Mucosa of gallbladder (tissue), 1 donor: ENCODE results near the gene BCL11A. TPM values are rescaled to one million over a fixed set of nuclear protein-coding genes. Genes with fewer than 3 reads are reported as not detected.

Experiments
- DNase-seq: peaks from one replicate; pipeline ENCODE4 v3.0.0-alpha.2; 2020; ENCODE audit warnings: low spot score
- total RNA-seq: library from RNA; stranded (reverse); gene quantifications from one replicate; pipeline ENCODE4 v1.2.1, GENCODE V29; 2021
- donor health status: DM: no; HTN: no; CAD: no.

Gene BCL11A
- 21.3 TPM for total RNA-seq

- DNase-seq = peak; percentile 67
Observed at GRCh38 chr2:60553495-60554073, at the start of gene BCL11A. Gene BCL11A, minus strand, starts transcription at chr2:60553654. Its CDS starts 384 bp downstream, at chr2:60553270.

DNA sequence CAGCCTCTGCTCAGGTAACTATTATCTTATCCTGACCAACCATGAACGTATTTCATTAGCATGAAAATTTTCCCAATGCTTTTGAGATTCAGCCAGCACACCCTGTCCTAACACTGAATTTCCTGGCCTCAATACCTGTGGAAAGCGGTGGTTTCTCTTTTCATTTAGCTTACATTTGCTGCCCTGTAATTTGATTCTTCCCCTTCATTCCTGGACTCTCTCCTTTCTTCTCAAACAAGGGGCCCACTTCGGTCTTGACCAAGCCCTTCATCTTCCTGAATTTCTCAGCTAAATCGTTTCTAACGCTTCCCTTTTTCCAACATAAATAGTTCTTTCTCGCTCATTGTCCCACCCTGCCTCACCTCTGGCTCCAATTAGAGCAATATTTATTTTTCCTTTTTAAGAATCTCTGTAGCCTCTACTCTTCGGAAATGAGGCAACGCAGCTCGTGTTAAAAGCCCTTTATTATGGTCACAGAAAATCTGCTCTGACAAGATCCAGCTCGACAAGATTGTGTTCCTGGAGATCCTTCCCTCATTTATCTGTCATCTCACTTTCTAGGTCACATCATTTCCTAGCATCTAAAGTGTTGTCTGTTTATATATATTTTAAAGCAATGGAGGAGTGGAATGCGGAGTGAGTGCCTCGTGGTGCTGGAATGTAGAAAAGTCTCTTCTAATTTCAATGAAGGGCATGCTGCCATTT, 49.5 kb upstream of the BCL11A start:
- no peak for DNase-seq

DNA sequence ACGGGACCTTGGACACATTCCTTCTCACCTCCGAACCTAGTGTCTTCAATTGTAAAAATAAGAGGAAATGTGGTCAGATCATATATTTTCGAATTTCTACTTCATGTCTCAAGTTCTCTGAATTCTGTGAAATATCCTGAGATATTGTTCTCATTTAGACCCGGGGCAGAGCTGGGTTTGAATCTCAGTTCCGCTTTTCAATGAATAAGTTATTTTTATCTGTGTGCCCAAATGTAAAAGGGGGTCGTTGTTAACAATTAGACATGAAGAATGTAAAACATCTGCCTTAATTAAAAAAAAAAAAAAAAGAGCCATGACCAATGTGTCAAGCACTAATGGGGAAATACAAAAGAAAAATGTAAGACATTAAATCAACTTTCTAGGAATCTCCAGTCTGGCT, 48.9 kb upstream of the BCL11A start:
- DNase-seq = no peak

- DNase-seq = no peak
Observed at GRCh38 chr2:60598271-60598670, 44.8 kb upstream of the BCL11A start.

- DNase-seq = no peak
Observed at GRCh38 chr2:60597346-60597745, 43.9 kb upstream of the BCL11A start.

- DNase-seq = no peak
Observed at GRCh38 chr2:60596411-60596810, 43.0 kb upstream of the BCL11A start.

DNA sequence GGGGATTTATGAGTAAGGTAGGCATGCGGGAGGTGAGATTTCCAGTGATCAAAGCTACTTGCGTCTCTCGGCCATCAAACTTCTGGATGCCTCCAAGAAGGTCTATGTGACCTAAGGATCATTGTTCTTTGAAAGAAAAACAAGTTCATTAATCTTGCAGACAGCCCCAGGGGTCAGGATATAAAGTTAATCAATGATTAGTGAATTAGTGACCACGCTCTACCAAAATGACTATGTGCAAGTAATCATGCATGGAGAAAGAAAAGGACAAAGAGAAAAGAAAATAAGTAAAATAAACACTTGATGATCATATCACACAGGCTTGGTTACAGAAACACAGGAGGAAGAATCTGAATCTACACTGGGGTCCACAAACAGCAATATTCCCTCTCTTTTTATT, 42.5 kb upstream of the BCL11A start:
- no peak for DNase-seq

- DNase-seq = no peak
Observed at GRCh38 chr2:60589104-60589503, 35.6 kb upstream of the BCL11A start.

DNA sequence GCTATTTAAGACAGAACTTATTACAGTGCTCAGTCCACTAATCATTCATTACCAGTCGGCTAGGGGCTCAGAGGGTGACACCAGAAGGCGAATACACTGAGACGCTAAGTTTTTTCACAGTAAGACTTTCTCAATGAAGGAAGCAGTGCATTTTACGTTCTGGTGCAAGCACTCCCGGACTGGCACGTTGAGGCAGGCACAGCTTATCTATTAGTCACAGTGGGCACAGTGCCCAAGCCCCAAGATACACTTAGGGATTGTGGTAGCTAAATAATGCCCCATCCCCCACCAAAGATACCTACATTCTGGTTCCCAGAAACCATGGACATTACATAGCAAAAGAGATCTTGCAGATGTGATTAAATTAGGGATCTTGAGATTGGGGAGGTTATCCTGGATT, 32.6 kb upstream of the BCL11A start:
- no peak for DNase-seq

DNA sequence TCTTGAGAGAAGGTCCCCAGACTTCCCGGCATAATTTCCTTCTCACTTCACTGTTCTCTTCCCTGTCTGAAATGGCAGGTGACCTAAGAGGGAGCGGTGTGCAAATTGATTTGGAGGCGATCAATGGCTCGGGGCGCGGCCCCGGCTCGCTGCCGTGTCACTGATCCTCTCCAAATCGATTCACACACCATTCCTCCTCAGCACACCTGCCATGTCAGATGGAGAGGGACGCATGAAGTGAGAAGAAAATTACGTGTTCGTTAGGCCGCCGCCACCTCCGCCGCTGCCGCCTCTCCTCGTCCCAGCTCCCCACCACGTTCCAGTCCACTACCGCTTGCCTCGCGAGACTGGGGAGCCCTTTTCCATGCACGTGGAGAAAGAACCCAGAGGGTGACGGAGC, 31.8 kb upstream of the BCL11A start:
- peak; percentile 41 for DNase-seq

- DNase-seq = no peak
Observed at GRCh38 chr2:60583604-60584003, 30.1 kb upstream of the BCL11A start.

- DNase-seq = peak; percentile 65
Observed at GRCh38 chr2:60581433-60582282, 28.2 kb upstream of the BCL11A start.

GRCh38 chr2:60577682-60578283, 24.3 kb upstream of the BCL11A start:
- no peak for DNase-seq

DNA sequence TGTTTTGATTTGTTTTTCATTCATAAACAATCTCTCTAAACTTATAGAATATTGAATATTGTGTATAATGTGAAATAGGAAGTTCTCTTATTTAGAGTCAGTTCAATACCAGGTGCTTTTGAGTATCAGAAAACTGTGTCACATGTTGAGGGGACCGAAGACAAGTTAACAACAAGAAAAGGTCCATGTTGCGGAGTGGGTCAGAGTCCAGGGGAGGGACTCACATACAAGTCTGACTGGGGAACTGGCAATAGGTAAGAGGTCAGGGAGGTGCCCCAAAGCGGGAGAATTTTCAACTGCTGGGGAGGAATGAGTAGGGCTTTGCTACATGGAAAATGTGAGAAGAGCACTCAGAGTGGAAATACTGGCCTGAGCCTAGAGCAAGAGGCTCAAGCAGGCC, 19.8 kb upstream of the BCL11A start:
- DNase-seq = no peak

DNA sequence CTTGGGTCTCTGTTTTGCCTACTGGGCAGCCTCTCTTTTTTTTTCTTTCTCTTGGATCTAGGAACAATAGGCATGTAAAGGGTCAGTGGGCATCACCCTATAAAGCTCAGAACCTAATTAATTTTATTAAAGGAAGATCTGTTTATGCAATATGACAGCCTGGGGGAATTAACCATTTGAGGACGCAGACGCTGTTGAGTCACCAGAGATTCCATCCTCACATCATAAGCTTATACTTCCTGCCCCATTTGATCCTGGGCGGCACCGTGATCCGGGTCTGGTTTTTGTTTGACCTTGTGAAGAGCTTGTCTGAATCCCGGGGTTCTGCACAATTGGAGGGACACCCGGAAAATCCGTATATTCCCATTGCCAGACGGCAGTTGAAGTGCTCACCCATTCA, 16.8 kb upstream of the BCL11A start:
- DNase-seq = no peak

GRCh38 chr2:60569680-60570111, 16.2 kb upstream of the BCL11A start:
- DNase-seq = no peak

DNA sequence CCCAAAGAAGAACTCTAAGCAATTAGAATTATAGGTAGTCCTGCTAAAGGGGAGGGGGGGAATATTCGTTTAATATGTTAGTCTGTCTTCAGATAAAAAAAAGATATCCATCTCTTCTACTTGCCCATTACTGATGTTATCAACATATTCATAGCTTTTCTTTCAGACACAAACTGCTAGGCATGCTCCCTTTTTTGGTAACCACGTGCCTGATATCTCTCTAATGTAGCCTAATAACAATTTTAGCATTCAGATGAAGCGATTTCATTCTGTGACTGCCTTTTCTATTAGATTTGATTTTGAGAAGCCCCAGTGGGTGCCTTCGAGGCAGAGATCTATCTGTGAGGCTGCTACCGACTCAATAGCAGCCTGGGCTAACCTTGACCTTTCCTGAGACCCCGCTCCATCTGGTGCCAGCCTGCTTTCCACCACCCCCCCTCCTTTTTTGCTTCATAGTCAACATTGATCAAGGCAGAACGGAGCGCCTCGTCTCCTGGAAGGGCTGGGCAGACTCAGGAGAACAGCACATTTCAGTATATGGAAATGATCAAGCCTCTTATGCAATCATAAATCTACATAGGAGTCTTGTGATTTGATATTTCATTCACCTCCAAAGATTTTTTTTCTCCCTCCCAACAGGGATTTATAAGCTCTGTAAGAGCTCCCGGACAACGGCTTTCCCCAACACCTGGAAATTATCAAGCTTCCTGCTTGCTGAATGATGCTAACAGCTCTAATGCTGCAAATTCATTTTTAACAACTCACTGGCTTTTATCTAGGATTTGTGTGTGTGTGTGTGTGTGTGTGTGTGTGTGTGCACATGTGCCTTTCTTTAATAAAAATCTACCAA, 14.7 kb upstream of the BCL11A start:
- DNase-seq = no peak

- no peak for DNase-seq
Observed at GRCh38 chr2:60567096-60567495, 13.6 kb upstream of the BCL11A start.

- DNase-seq = no peak
Observed at GRCh38 chr2:60565472-60565871, 12.0 kb upstream of the BCL11A start.

DNA sequence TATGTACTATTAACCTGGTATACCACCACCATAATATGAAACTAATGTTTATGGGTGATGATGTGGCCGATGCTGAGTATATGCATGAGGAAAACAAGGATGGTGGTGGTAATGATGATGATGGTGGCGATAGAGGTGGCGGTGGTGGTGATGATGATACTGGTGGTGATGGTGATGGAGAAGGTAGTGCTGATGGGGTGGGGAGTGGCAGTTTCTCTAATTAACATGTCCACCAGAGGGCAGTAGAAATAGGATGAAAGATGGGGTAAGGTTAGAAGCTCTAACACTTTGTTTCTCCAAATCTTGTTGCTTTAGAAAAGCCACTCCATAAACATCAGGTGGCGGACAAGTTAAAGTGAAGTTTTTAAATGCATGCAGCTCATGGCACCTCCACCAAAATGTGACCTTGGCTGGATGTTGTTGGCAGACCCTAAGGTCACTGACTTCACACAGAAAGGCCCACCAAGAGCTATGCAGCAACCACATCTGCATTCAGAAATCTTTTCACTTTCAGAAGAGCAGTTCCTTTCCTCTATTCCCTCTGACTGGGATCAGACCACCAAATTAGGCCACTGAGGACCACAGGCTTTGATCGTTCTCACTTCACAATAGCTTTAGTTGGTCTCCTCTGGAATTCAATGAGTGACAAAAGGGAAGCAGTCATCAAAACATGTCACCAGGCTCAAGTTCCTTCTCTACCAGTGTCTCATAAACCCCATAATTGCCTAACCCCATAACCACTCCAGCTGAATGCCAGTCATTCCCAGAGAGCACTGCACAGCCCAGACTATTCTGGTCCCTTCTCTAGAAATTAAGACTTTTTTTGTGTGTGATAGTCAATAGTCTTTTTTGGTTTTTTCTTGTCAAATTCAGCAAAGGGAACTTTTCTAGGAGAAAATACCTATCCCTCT, 7.5 kb upstream of the BCL11A start:
- no peak for DNase-seq
